H1 (cell line): ENCODE results near the gene SETD1B.

Experiments
- CTCF ChIP-seq, 3 experiments: IDR thresholded peaks; 1 replicate in 2 of 3; 2 replicates in 1 of 3; pipeline versions ENCODE4 v1.5.1 to v1.6.1; 2011; ENCODE audit warnings: low read length in 3 of 3, mild to moderate bottlenecking in 3 of 3, inconsistent platforms in 2 of 3, low read depth in 1 of 3, moderate library complexity in 1 of 3; ENCODE audit not compliant: insufficient read depth in 1 of 3; ENCODE audit errors: control extremely low read depth in 1 of 3
- EZH2 ChIP-seq: fragments of 200-600 bp; sonication (generic); IDR thresholded peaks from 2 replicates; pipeline ENCODE4 v1.7.1; 2012; ENCODE audit warnings: low read depth, mild to moderate bottlenecking, moderate library complexity, low read length, inconsistent platforms; ENCODE audit not compliant: severe bottlenecking
- JUN ChIP-seq: IDR thresholded peaks from 2 replicates; pipeline ENCODE4 v1.6.1; 2011; ENCODE audit warnings: low read depth, mild to moderate bottlenecking, improper control_type of control experiment, low read length
- KDM1A ChIP-seq: fragments of 200-600, 300-600 bp; sonication (generic); IDR thresholded peaks from 2 replicates; pipeline ENCODE4 v1.7.1; 2016; ENCODE audit warnings: mild to moderate bottlenecking, low read length, borderline replicate concordance
- POLR2A ChIP-seq, 2 experiments: IDR thresholded peaks; 1 replicate in 1 of 2; 2 replicates in 1 of 2; pipeline ENCODE4 v1.6.1; 2011; ENCODE audit warnings: low read depth in 2 of 2, low read length in 2 of 2, mild to moderate bottlenecking in 2 of 2; ENCODE audit errors: control extremely low read depth in 1 of 2
- POLR2AphosphoS5 ChIP-seq: IDR thresholded peaks from 2 replicates; pipeline ENCODE4 v1.6.1; 2011; ENCODE audit warnings: low read depth, low read length
- RBBP5 ChIP-seq: IDR thresholded peaks from 2 replicates; pipeline ENCODE4 v1.7.1; 2012; ENCODE audit warnings: low read depth, mild to moderate bottlenecking, inconsistent platforms, low read length, moderate library complexity, borderline replicate concordance
- SIN3A ChIP-seq, 2 experiments: IDR thresholded peaks in 1 of 2; conservative IDR thresholded peaks in 1 of 2; 2 replicates each; pipeline ENCODE4 v1.6.1; 2011 to 2012; ENCODE audit warnings: low read length in 2 of 2, improper control_type of control experiment in 1 of 2, low read depth in 1 of 2, mild to moderate bottlenecking in 1 of 2
- SUZ12 ChIP-seq: fragments of 200-600 bp; sonication (generic); IDR thresholded peaks from 2 replicates; pipeline ENCODE4 v1.6.1; 2012; ENCODE audit warnings: mild to moderate bottlenecking, inconsistent platforms, low read length, moderate library complexity, mixed read lengths
- TAF1 ChIP-seq: IDR thresholded peaks from 2 replicates; pipeline ENCODE4 v1.6.1; 2011; ENCODE audit warnings: mild to moderate bottlenecking, low read depth, low read length
- TCF12 ChIP-seq: IDR thresholded peaks from 2 replicates; pipeline ENCODE4 v1.6.1; 2011; ENCODE audit warnings: low read depth, mild to moderate bottlenecking, low read length

GRCh38 chr12:121781484-121781997, 22.3 kb upstream of the SETD1B start:
- no peak for TF ChIP-seq SUZ12
- no peak for TF ChIP-seq CTCF (IDR thresholded peaks at IDR 0.05; ENCODE audit: control extremely low read depth in 1 of 3, insufficient read depth in 1 of 3, low read depth in 1 of 3, low read length in 3 of 3)
- 0 out of 2 replicates have a peak, but pooled peaks have one; percentile 10 for TF ChIP-seq POLR2AphosphoS5
- TF ChIP-seq TAF1, result no peak
- no peak for TF ChIP-seq EZH2
- no peak for TF ChIP-seq TCF12
- no peak for TF ChIP-seq RBBP5
- no peak for TF ChIP-seq JUN
- peak in 1 of 2 experiments; percentile 35; a peak in 1 of 3 replicates for TF ChIP-seq POLR2A (IDR thresholded peaks at IDR 0.05; ENCODE audit: control extremely low read depth in 1 of 2, low read depth in 2 of 2, low read length in 2 of 2)
- TF ChIP-seq KDM1A, result no peak
- no peak for TF ChIP-seq SIN3A (conservative IDR thresholded peaks at IDR 0.05 in 1 of 2, IDR thresholded peaks at IDR 0.05 in 1 of 2; ENCODE audit: low read depth in 1 of 2, low read length in 2 of 2)
